SK-N-SH (cell line): ENCODE measurements around the gene RBBP5. TPM values are rescaled to one million over a fixed set of nuclear protein-coding genes. Genes with fewer than 3 reads are reported as not detected.

Source experiments
- CTCF ChIA-PET: fragments of 300-600, 350-600 bp; formaldehyde crosslinking; extraction: SDS; loops from one replicate; lab custom pipeline; 2021; lab: Yijun Ruan, JAX
- POLR2A ChIA-PET: fragments of 350-600 bp; sonication (Branson Sonifier 250); formaldehyde crosslinking; extraction: SDS; loops from one replicate; lab custom pipeline; 2020; ENCODE audit warnings: antibody characterized with exemption, inconsistent platforms; lab: Yijun Ruan, JAX
- DNase-seq: peaks from one replicate; pipeline ENCODE4 v3.0.0; 2012
- H2AFZ ChIP-seq: fragments of 200-600 bp; sonication (generic); 2 replicates; pipeline ENCODE4 v1.8.1; 2016; ENCODE audit warnings: antibody characterized with exemption, mild to moderate bottlenecking, low read depth
- H3F3A ChIP-seq: fragments of 200-600 bp; sonication (generic); replicated peaks from 2 replicates; pipeline ENCODE3; 2016; ENCODE audit warnings: antibody characterized with exemption, mild to moderate bottlenecking; ENCODE audit not compliant: insufficient read depth
- H3K27ac ChIP-seq, 2 experiments: fragments of 200-500 bp in 1 of 2; fragments of 200-600 bp in 1 of 2; sonication (Bioruptor generic) in 1 of 2; sonication (generic), shearing (Covaris generic) in 1 of 2; 2 replicates each; pipeline versions ENCODE4 v1.5.1 to v1.6.1; 2014 to 2016; ENCODE audit warnings: low read depth in 2 of 2, inconsistent platforms in 1 of 2, low read length in 1 of 2, mild to moderate bottlenecking in 1 of 2, mixed read lengths in 1 of 2
- H3K27me3 ChIP-seq: fragments of 200-600 bp; sonication (generic), shearing (Covaris generic); 2 replicates; pipeline ENCODE4 v1.6.1; 2016; ENCODE audit warnings: mixed run types; ENCODE audit not compliant: insufficient read depth
- H3K36me3 ChIP-seq, 2 experiments: fragments of 200-500 bp in 1 of 2; fragments of 200-600 bp in 1 of 2; sonication (Bioruptor generic) in 1 of 2; sonication (generic) in 1 of 2; replicated peaks in 1 of 2; 2 replicates each; pipeline versions ENCODE3 to v1.5.1; 2014 to 2016; ENCODE audit warnings: low read length in 1 of 2, mild to moderate bottlenecking in 1 of 2; ENCODE audit not compliant: insufficient read depth in 2 of 2, control insufficient read depth in 1 of 2
- H3K4me1 ChIP-seq, 2 experiments: fragments of 200-500 bp in 1 of 2; fragments of 200-600 bp in 1 of 2; sonication (Bioruptor generic) in 1 of 2; sonication (generic), shearing (Covaris generic) in 1 of 2; 2 replicates each; pipeline versions ENCODE4 v1.5.1 to v1.6.1; 2014 to 2016; ENCODE audit warnings: low read depth in 1 of 2, low read length in 1 of 2, mixed run types in 1 of 2; ENCODE audit not compliant: insufficient read depth in 2 of 2, control insufficient read depth in 1 of 2
- H3K4me2 ChIP-seq: fragments of 200-600 bp; sonication (generic), shearing (Covaris generic); 2 replicates; pipeline ENCODE4 v1.6.1; 2017; ENCODE audit warnings: mixed run types
- H3K4me3 ChIP-seq, 2 experiments: fragments of 200-500 bp in 1 of 2; fragments of 200-600 bp in 1 of 2; sonication (Bioruptor generic) in 1 of 2; sonication (generic), shearing (Covaris generic) in 1 of 2; 2 replicates each; pipeline versions ENCODE4 v1.5.1 to v1.8.1; 2014 to 2016; ENCODE audit warnings: low read depth in 2 of 2, inconsistent platforms in 1 of 2, low read length in 1 of 2, mild to moderate bottlenecking in 1 of 2, mixed read lengths in 1 of 2, moderate library complexity in 1 of 2
- H3K79me2 ChIP-seq: fragments of 200-600 bp; sonication (generic); 2 replicates; pipeline ENCODE4 v1.8.1; 2017; ENCODE audit warnings: mild to moderate bottlenecking; ENCODE audit not compliant: insufficient read depth
- H3K9ac ChIP-seq: fragments of 200-600 bp; sonication (generic); 2 replicates; pipeline ENCODE4 v1.6.1; 2017; ENCODE audit warnings: mixed run types
- H3K9me2 ChIP-seq: fragments of 200-600 bp; sonication (generic); 2 replicates; pipeline ENCODE4 v1.6.1; 2017; ENCODE audit warnings: mixed run types
- H3K9me3 ChIP-seq: fragments of 200-600 bp; sonication (generic); 2 replicates; pipeline ENCODE4 v1.6.1; 2017; ENCODE audit warnings: mixed run types, mild to moderate bottlenecking, moderate library complexity
- H4K20me1 ChIP-seq: fragments of 200-600 bp; sonication (generic); 2 replicates; pipeline ENCODE4 v1.6.1; 2017; ENCODE audit warnings: mild to moderate bottlenecking, mixed run types; ENCODE audit not compliant: insufficient read depth
- CHD2 ChIP-seq: fragments of 150-350 bp; IDR thresholded peaks from 2 replicates; pipeline ENCODE4 v1.6.1; 2018; ENCODE audit warnings: low read length; ENCODE audit not compliant: partially characterized antibody
- EZH2phosphoT487 ChIP-seq: fragments of 200-600 bp; sonication (generic); IDR thresholded peaks from 2 replicates; pipeline ENCODE4 v1.6.1; 2017; ENCODE audit warnings: low read depth, mixed run types, mild to moderate bottlenecking, antibody characterized with exemption, moderate library complexity, borderline replicate concordance
- JUND ChIP-seq: IDR thresholded peaks from 2 replicates; pipeline ENCODE4 v1.4.0; 2012
- NFIC ChIP-seq: IDR thresholded peaks from 2 replicates; pipeline ENCODE4 v1.4.0; 2012; ENCODE audit warnings: borderline replicate concordance
- RCOR1 ChIP-seq: fragments of 150-350 bp; IDR thresholded peaks from 2 replicates; pipeline ENCODE4 v1.6.1; 2017; ENCODE audit warnings: antibody characterized with exemption, low read length
- RXRA ChIP-seq: IDR thresholded peaks from 2 replicates; pipeline ENCODE4 v1.4.0; 2012; ENCODE audit warnings: low read depth, mild to moderate bottlenecking, borderline replicate concordance
- SIN3A ChIP-seq: IDR thresholded peaks from 2 replicates; pipeline ENCODE4 v1.6.1; 2012; ENCODE audit warnings: low read depth, mild to moderate bottlenecking, low read length, moderate library complexity, borderline replicate concordance
- TEAD4 ChIP-seq: IDR thresholded peaks from 2 replicates; pipeline ENCODE4 v1.4.0; 2012; ENCODE audit warnings: mild to moderate bottlenecking, borderline replicate concordance; ENCODE audit not compliant: insufficient read depth
- YY1 ChIP-seq: IDR thresholded peaks from 2 replicates; pipeline ENCODE4 v1.4.0; 2012; ENCODE audit warnings: low read depth, mild to moderate bottlenecking
- WGBS: methylation state at CpG from one replicate; pipeline ENCODE4 v1.1.6; 2017; ENCODE audit warnings: low lambda C conversion rate; 5-methylcytosine and 5-hydroxymethylcytosine counted together
- polyA plus RNA-seq, 3 experiments: library from polyadenylated mRNA; depleted of rRNA; stranded (reverse); fragments of >200 nt; gene quantifications; 2 replicates each; pipeline ENCODE4 v1.2.3, GENCODE V29; 2012
- TF ChIP-seq, protein P1 (sequence below): fragments of 150-350 bp; IDR thresholded peaks from 2 replicates; pipeline ENCODE4 v1.6.1; 2016; ENCODE audit warnings: mild to moderate bottlenecking, low read depth, low read length
- TF ChIP-seq, protein P2 (sequence below): fragments of 150-350 bp; IDR thresholded peaks from 2 replicates; pipeline ENCODE4 v1.6.1; 2017; ENCODE audit warnings: antibody characterized with exemption, low read length, low read depth, borderline replicate concordance

Gene RBBP5
- polyA plus RNA-seq, 1 of the 3 experiments (the other 2 are of a cell fraction): 5.7 TPM

GRCh38 chr1:205107327-205107726, 14.5 kb downstream of the RBBP5 start:
- Histone ChIP-seq H3K4me2 (no peak overlapping the region), H3F3A (no peaks in the 10 kb centered on the region)
- TF ChIP-seq RXRA (no peak), TEAD4 (no peak), RCOR1 (no peak), JUND (no peak), CHD2 (no peak), SIN3A (no peak), EZH2phosphoT487 (no peak), NFIC (no peak), YY1 (no peak)
- TF ChIP-seq, protein P1, sequence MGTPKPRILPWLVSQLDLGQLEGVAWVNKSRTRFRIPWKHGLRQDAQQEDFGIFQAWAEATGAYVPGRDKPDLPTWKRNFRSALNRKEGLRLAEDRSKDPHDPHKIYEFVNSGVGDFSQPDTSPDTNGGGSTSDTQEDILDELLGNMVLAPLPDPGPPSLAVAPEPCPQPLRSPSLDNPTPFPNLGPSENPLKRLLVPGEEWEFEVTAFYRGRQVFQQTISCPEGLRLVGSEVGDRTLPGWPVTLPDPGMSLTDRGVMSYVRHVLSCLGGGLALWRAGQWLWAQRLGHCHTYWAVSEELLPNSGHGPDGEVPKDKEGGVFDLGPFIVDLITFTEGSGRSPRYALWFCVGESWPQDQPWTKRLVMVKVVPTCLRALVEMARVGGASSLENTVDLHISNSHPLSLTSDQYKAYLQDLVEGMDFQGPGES: no peak
- TF ChIP-seq, all 33 proteins: peak for 0
- H3K79me2 ChIP-seq: peaks cover 9% of the 10 kb centered on the region
- CTCF ChIA-PET: interaction anchor here (0.6 kb wide), 1 partner anchor 149 kb away, joined by 3 read pairs; no protein-coding TSS in a partner anchor
- WGBS: 97% methylated on average over 4 of the region's 4 CpGs
- peaks cover 45 to 49% of the 10 kb centered on the region in 2 experiments for H3K36me3 ChIP-seq
- no peaks in the 10 kb centered on the region for H3K9me3 ChIP-seq
- H3K4me1 ChIP-seq: no peaks in the 10 kb centered on the region
- no peak for DNase-seq
- H3K27me3 ChIP-seq: no peaks in the 10 kb centered on the region
- POLR2A ChIA-PET: no interaction called here
- H3K9ac ChIP-seq: no peak overlapping the region
- no peaks in the 10 kb centered on the region for H4K20me1 ChIP-seq
- no peak overlapping the region for H2AFZ ChIP-seq
- no peak overlapping the region for H3K27ac ChIP-seq
- no peaks in the 10 kb centered on the region for H3K9me2 ChIP-seq
- H3K4me3 ChIP-seq: no peak overlapping the region

GRCh38 chr1:205102404-205102803, 19.4 kb downstream of the RBBP5 start:
- Histone ChIP-seq H3K4me1 (no peaks in the 10 kb centered on the region), H3K9me3 (no peaks in the 10 kb centered on the region), H3K36me3 (peaks cover 77 to 90% of the 10 kb centered on the region in 2 experiments), H3K9me2 (no peaks in the 10 kb centered on the region), H3K4me2 (no peak overlapping the region), H3F3A (no peaks in the 10 kb centered on the region), H3K9ac (no peak overlapping the region), H3K27ac (no peak overlapping the region), H3K27me3 (no peaks in the 10 kb centered on the region), H4K20me1 (no peaks in the 10 kb centered on the region), H3K79me2 (peaks cover 8% of the 10 kb centered on the region), H3K4me3 (no peak overlapping the region), H2AFZ (no peak overlapping the region)
- CTCF ChIA-PET: no interaction called here
- DNase-seq: no peak
- TF ChIP-seq, protein P2, sequence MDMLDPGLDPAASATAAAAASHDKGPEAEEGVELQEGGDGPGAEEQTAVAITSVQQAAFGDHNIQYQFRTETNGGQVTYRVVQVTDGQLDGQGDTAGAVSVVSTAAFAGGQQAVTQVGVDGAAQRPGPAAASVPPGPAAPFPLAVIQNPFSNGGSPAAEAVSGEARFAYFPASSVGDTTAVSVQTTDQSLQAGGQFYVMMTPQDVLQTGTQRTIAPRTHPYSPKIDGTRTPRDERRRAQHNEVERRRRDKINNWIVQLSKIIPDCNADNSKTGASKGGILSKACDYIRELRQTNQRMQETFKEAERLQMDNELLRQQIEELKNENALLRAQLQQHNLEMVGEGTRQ: no peak
- WGBS: 91% methylated on average over 3 of the region's 3 CpGs
- POLR2A ChIA-PET: no interaction called here
